Calu3 (cell line): Measurements from ENCODE around the gene CHAT. TPM values are rescaled to one million over a fixed set of nuclear protein-coding genes. Genes with fewer than 3 reads are reported as not detected.

Experiments used
- BruUV-seq: library from RNA; stranded (reverse); fragments of 400-500 nt; replicated peaks from 2 replicates; lab custom pipeline; 2021; lab: Mats Ljungman, UMichigan
- CTCF ChIA-PET: fragments of 300-600 bp; sonication (Branson Sonifier 250); formaldehyde crosslinking; loops from one replicate; lab custom pipeline; 2022; ENCODE audit warnings: antibody characterized with exemption; lab: Charles Lee
- DNase-seq: peaks from one replicate; pipeline ENCODE4 v3.0.0; 2022
- H3K27ac Mint-ChIP-seq: one replicate; pipeline ENCODE4 v1.8.0; 2022; ENCODE audit warnings: mixed read lengths; ENCODE audit not compliant: unreplicated experiment
- H3K27me3 Mint-ChIP-seq: one replicate; pipeline ENCODE4 v1.8.0; 2022; ENCODE audit warnings: mixed read lengths; ENCODE audit not compliant: unreplicated experiment
- H3K36me3 Mint-ChIP-seq: one replicate; pipeline ENCODE4 v1.8.0; 2022; ENCODE audit warnings: mild to moderate bottlenecking, moderate library complexity, mixed read lengths; ENCODE audit not compliant: insufficient read depth, unreplicated experiment
- H3K4me1 Mint-ChIP-seq: one replicate; pipeline ENCODE4 v1.8.0; 2022; ENCODE audit warnings: mild to moderate bottlenecking, low read depth, mixed read lengths; ENCODE audit not compliant: unreplicated experiment
- H3K4me3 Mint-ChIP-seq: one replicate; pipeline ENCODE4 v1.8.0; 2022; ENCODE audit warnings: mild to moderate bottlenecking, low read depth, moderate library complexity, mixed read lengths; ENCODE audit not compliant: unreplicated experiment
- H3K9me3 Mint-ChIP-seq: one replicate; pipeline ENCODE4 v1.8.0; 2022; ENCODE audit warnings: low read depth, mixed read lengths; ENCODE audit not compliant: unreplicated experiment
- intact Hi-C: fragments of 100-400 bp; cut with micrococcal nuclease; formaldehyde crosslinking; loops from one replicate; pipeline ENCODE4 v1.10.0; 2022; ENCODE audit not compliant: unreplicated experiment
- total RNA-seq: library from RNA; stranded (reverse); gene quantifications from 2 replicates; pipeline ENCODE4 v1.2.3, GENCODE V29; 2022
- TF ChIP-seq, protein P1 (sequence below): fragments of 200-600 bp; IDR thresholded peaks from one replicate; pipeline ENCODE4 v1.8.0; 2022; ENCODE audit warnings: antibody characterized with exemption; ENCODE audit not compliant: unreplicated experiment

The CHAT gene
- total RNA-seq, 1 experiment from 2014 or later: not detected

DNA sequence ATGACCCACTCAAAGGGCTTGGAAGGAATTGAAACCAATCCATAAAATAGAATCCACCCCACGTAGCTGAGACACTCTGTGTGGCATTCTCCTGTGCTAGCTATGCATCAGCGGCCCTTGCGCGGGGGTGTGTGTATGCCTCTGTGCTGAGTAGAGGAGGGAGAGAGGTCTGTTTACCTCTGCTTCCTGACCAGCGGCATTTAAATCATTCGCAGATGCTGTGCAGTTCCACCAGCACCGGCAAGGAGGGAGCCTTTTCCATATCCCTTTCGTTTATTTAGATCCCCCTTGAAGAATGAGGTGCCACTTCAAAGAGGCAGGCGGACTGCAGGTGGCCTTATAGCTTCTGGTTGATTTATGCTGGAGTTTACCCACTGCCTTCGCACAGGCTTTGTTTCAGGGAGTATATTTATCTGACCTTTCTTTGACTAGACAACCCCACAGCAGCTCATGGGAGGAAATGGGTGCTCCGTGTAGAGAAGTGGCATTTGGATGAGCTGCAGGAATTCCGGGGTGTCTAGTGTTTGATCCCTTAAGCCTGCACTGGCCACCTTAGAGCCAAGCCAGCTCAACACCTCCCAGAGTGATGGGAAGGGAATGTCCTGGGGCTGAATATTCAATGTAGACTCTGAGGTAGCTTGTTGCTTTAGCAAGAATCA is 77.0 kb downstream of the CHAT start:
- H3K9me3 Mint-ChIP-seq: no peaks in the 10 kb centered on the region
- no peak overlapping the region for H3K27ac Mint-ChIP-seq
- H3K4me3 Mint-ChIP-seq: no peak overlapping the region
- TF ChIP-seq, protein P1, sequence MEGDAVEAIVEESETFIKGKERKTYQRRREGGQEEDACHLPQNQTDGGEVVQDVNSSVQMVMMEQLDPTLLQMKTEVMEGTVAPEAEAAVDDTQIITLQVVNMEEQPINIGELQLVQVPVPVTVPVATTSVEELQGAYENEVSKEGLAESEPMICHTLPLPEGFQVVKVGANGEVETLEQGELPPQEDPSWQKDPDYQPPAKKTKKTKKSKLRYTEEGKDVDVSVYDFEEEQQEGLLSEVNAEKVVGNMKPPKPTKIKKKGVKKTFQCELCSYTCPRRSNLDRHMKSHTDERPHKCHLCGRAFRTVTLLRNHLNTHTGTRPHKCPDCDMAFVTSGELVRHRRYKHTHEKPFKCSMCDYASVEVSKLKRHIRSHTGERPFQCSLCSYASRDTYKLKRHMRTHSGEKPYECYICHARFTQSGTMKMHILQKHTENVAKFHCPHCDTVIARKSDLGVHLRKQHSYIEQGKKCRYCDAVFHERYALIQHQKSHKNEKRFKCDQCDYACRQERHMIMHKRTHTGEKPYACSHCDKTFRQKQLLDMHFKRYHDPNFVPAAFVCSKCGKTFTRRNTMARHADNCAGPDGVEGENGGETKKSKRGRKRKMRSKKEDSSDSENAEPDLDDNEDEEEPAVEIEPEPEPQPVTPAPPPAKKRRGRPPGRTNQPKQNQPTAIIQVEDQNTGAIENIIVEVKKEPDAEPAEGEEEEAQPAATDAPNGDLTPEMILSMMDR: no peak
- CTCF ChIA-PET: no interaction called here
- intact Hi-C loops: no loop called here
- no peaks in the 10 kb centered on the region for H3K36me3 Mint-ChIP-seq
- peaks cover 90% of the 10 kb centered on the region for H3K27me3 Mint-ChIP-seq
- DNase-seq: no peak
- no peaks in the 10 kb centered on the region for H3K4me1 Mint-ChIP-seq
- BruUV-seq: no TSS peak

DNA sequence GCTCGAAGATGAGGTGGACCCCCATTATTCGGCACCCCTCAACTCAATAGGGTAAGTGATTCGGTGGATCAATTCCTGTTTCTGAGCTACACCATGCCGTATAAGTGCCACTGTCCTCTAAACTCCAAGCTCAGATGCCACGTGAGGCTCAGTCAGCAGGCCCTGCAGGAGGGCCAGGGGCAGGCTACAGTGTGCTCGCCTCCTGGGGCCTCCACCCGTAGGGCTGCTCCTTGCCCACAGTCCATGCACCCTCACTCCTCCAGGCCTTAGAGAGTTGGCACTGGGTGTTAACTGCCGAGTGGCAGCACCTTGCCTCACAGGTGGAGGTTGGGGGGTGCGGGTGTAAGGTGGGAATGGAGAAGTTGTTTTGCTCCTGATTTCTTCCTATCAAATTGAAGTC is 77.8 kb downstream of the CHAT start:
- Mint-ChIP-seq H3K9me3 (no peaks in the 10 kb centered on the region), H3K27me3 (peaks cover 90% of the 10 kb centered on the region), H3K27ac (no peak overlapping the region), H3K4me3 (no peak overlapping the region), H3K4me1 (no peaks in the 10 kb centered on the region), H3K36me3 (no peaks in the 10 kb centered on the region)
- intact Hi-C loops: no loop called here
- DNase-seq: no peak
- BruUV-seq: no TSS peak
- TF ChIP-seq, protein P1: no peak
- CTCF ChIA-PET: no interaction called here

DNA sequence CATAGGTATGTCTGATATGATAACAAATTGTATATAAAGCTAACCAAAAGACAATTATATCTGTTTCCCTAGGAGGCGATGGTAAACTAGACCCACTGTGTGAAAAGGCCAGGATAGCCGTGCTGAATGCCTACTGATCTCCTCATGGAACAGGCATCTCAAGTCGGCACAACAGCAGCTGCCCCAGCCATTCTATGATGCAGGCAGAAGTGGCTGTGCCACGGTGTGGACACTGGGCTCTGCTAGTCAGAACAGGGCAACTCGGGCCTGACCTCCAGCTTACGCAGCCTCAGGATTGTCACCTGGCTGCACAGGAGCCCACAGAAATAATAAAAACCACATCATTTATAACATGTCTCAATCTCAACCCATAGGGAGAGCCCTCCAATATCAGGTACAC is 80.6 kb downstream of the CHAT start:
- peaks cover 83% of the 10 kb centered on the region for H3K27me3 Mint-ChIP-seq
- no peaks in the 10 kb centered on the region for H3K4me1 Mint-ChIP-seq
- TF ChIP-seq, protein P1: no peak
- no TSS peak for BruUV-seq
- intact Hi-C loops: no loop called here
- DNase-seq: no peak
- CTCF ChIA-PET: no interaction called here
- H3K4me3 Mint-ChIP-seq: no peak overlapping the region
- H3K9me3 Mint-ChIP-seq: no peaks in the 10 kb centered on the region
- no peak overlapping the region for H3K27ac Mint-ChIP-seq
- no peaks in the 10 kb centered on the region for H3K36me3 Mint-ChIP-seq

DNA sequence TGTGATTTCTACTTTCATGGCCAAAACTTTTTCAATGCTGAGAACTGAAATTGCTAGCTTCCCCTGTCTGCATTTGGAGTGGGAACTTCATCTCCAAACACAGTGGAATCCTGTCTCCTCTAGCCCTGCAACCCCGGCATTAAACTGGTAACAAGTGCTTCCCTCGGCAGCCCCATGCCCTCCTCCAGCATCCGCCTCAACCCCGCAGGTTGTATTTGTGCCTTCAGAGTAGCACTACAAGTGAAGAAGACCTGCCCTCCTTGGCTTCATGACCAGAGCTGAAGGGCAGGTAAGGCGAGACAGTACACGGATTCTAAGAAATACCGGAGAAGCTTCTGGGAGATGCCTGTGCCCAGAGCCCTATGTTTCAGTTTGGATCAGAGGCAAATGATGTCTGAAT is 82.5 kb downstream of the CHAT start:
- DNase-seq: no peak
- H3K4me3 Mint-ChIP-seq: no peak overlapping the region
- TF ChIP-seq, protein P1: no peak
- peaks cover 83% of the 10 kb centered on the region for H3K27me3 Mint-ChIP-seq
- no TSS peak for BruUV-seq
- H3K4me1 Mint-ChIP-seq: no peaks in the 10 kb centered on the region
- no peaks in the 10 kb centered on the region for H3K36me3 Mint-ChIP-seq
- no peaks in the 10 kb centered on the region for H3K9me3 Mint-ChIP-seq
- CTCF ChIA-PET: no interaction called here
- intact Hi-C loops: no loop called here
- no peak overlapping the region for H3K27ac Mint-ChIP-seq
